ENCODE data around the gene TEPSIN.

The TEPSIN gene

DNA sequence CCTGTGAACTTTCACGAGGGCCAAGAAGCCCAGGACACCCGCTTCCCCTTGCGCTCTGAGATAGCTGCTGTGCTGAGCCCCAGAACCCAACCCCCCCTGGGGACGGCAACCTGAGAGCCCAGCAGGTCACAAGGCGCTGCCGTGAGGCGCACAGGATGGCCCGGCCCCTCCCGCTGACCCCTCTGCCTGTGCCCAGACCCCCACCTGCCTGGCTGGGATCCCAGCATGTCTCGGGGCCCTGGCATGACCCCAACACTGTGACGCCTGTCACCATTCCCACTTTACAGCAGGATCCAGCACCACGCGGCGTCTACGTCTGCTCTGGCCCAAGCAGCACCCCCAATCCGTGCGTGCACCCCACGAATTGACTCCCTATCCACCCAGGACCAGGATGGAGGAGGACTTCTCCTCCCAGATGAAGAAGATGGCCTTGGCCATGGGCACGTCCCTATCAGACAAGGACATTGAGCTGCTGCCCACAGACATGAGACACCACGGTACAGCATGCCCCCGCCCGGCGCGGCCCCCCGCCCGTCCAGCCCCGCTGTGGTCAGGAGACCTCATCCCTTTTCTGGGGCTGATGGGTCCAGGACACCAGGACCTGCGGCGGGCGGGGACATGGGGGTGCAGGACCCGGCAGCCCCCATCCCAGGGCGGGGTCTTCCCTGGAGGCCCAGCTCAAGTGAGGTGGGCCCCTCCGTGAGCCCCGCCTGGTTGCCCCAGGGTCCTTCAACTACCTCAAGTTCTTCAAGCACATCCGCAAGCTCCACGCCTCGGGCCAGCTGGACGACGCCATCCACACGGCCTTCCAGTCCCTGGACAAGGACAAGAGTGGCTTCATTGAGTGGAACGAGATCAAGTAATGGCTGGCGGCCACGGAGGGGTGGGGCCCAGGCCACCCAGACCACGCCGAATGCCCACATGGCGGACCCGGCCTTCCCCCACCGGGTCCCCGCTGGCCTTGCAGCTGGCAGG is 57.7 kb downstream of the TEPSIN start:
- DNase-seq: no peak

DNA sequence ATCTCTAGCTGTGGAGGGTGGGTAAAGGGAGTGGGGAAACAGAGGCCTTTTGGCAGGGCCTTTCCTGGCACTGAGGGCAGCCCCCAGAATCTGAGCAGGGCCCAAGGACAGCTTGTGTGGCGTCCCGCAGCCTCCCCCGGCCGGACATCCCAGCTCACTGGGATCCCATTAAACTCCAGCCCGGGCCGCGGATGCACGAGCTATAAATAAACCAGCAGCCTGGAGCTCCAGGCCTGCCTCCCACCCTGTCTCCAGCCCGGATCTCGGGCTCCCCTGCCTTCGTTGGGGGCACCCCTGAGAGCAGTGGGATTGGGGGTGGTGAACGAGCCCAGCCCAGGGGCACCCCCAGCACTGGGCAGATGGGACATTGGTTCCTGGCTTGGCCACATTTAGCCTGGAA is 59.0 kb downstream of the TEPSIN start:
- no peak for DNase-seq

DNA sequence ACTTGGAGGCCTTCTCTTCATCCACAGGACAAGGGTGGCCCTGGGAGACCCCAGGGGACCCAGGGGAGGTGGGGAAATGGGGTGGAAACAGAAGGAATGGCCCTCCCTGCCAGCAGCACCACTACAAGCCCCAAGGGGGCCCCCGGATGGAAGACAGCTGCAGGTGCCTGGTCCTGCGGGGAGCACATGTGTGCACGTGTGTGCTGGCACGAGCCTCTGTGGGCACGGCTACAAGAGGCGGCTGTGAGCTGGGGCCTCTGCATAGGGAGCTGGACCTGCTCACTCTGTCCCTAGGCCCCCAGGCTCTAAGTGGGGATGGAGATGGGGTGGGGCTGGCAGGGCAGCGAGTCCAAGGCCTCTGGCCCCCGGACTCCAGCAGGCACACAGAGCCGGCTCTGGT is 59.6 kb downstream of the TEPSIN start:
- no peak for DNase-seq
